K562 (cell line): ENCODE data around the gene ACTR3C. TPM values are rescaled to one million over a fixed set of nuclear protein-coding genes. Genes with fewer than 3 reads are reported as not detected.

Experiments
- CEBPG ChIP-seq, 3 experiments: fragments of 200-800 bp in 1 of 3; sonication (Bioruptor generic) in 1 of 3; sonication (generic) in 1 of 3; formaldehyde crosslinking in 1 of 3; IDR thresholded peaks in 2 of 3; conservative IDR thresholded peaks in 1 of 3; 2 replicates each; pipeline versions ENCODE4 v1.6.1 to v1.8.0; 2016 to 2022; ENCODE audit warnings: missing compliant biosample characterization in 2 of 3, missing genetic modification characterization in 2 of 3, mild to moderate bottlenecking in 1 of 3, missing genetic modification reagents in 1 of 3
- CHD1 ChIP-seq: fragments of 200-600 bp; sonication (generic); IDR thresholded peaks from one replicate; pipeline ENCODE4 v1.6.1; 2012; ENCODE audit warnings: mild to moderate bottlenecking, moderate library complexity, low read length, inconsistent platforms
- E4F1 ChIP-seq: fragments of 250-450 bp; sonication (Bioruptor Pico); IDR thresholded peaks from 2 replicates; pipeline ENCODE4 v1.5.0; 2021; ENCODE audit warnings: mild to moderate bottlenecking, borderline replicate concordance
- HOMEZ ChIP-seq: fragments of 250-450 bp; sonication (Bioruptor Pico); IDR thresholded peaks from 2 replicates; pipeline ENCODE4 v1.4.0; 2020; ENCODE audit warnings: mild to moderate bottlenecking, moderate library complexity
- IRF9 ChIP-seq: fragments of 450-650 bp; IDR thresholded peaks from 2 replicates; pipeline ENCODE4 v1.6.1; 2016; ENCODE audit warnings: missing biosample characterization, missing genetic modification characterization
- KDM5B ChIP-seq: fragments of 200-600 bp; sonication (generic); IDR thresholded peaks from 2 replicates; pipeline ENCODE4 v1.6.1; 2012; ENCODE audit warnings: low read depth, mild to moderate bottlenecking, moderate library complexity, low read length, control low read depth, inconsistent platforms; ENCODE audit not compliant: insufficient replicate concordance
- MAFF ChIP-seq: IDR thresholded peaks from 2 replicates; pipeline ENCODE4 v1.6.1; 2012; ENCODE audit warnings: low read length, improper control_type of control experiment
- MXI1 ChIP-seq: IDR thresholded peaks from 2 replicates; pipeline ENCODE4 v1.6.1; 2011; ENCODE audit warnings: low read depth, mild to moderate bottlenecking, improper control_type of control experiment, low read length
- NFE2 ChIP-seq: IDR thresholded peaks from 2 replicates; pipeline ENCODE4 v1.6.1; 2014; ENCODE audit warnings: antibody characterized with exemption, low read depth
- NFE2L1 ChIP-seq: fragments of 450-650 bp; IDR thresholded peaks from 2 replicates; pipeline ENCODE4 v1.6.1; 2016; ENCODE audit warnings: missing genetic modification characterization, low read depth, mild to moderate bottlenecking, missing compliant biosample characterization, moderate library complexity, borderline replicate concordance
- NFXL1 ChIP-seq: fragments of 450-650 bp; formaldehyde crosslinking; IDR thresholded peaks from 2 replicates; pipeline ENCODE4 v1.4.0; 2021; ENCODE audit warnings: mild to moderate bottlenecking
- NUFIP1 ChIP-seq: fragments of 450-650 bp; IDR thresholded peaks from 2 replicates; pipeline ENCODE4 v1.6.1; 2018; ENCODE audit not compliant: partially characterized antibody
- POLR2AphosphoS2 ChIP-seq: IDR thresholded peaks from 2 replicates; pipeline ENCODE4 v1.6.1; 2012; ENCODE audit warnings: low read length, improper control_type of control experiment
- PYGO2 ChIP-seq: fragments of 450-650 bp; IDR thresholded peaks from 2 replicates; pipeline ENCODE4 v1.6.1; 2016; ENCODE audit warnings: mild to moderate bottlenecking, missing genetic modification characterization, moderate library complexity, missing compliant biosample characterization
- SAFB2 ChIP-seq: fragments of 200-400 bp; formaldehyde crosslinking; IDR thresholded peaks from 2 replicates; pipeline ENCODE4 v1.6.1; 2018; ENCODE audit warnings: borderline replicate concordance, low read length, low read depth, moderate library complexity; ENCODE audit not compliant: severe bottlenecking
- SIX5 ChIP-seq, 2 experiments: IDR thresholded peaks; 2 replicates each; pipeline ENCODE4 v1.6.1; 2011; ENCODE audit warnings: low read length in 2 of 2, borderline replicate concordance in 1 of 2, low read depth in 1 of 2, mild to moderate bottlenecking in 1 of 2, moderate library complexity in 1 of 2; ENCODE audit not compliant: insufficient read depth in 1 of 2
- SMAD1 ChIP-seq: fragments of 150-350 bp; IDR thresholded peaks from 2 replicates; pipeline ENCODE4 v1.6.1; 2014; ENCODE audit warnings: low read length, low read depth; ENCODE audit not compliant: partially characterized antibody
- SP2 ChIP-seq: IDR thresholded peaks from 2 replicates; pipeline ENCODE4 v1.6.1; 2011; ENCODE audit warnings: mild to moderate bottlenecking, low read depth, low read length, moderate library complexity; ENCODE audit not compliant: poor library complexity, severe bottlenecking; ENCODE audit errors: extremely low read depth
- STAT5B ChIP-seq: fragments of 250-450 bp; sonication (Bioruptor Pico); IDR thresholded peaks from 2 replicates; pipeline ENCODE4 v1.8.0; 2021; ENCODE audit warnings: mild to moderate bottlenecking, inconsistent platforms
- ZEB2 ChIP-seq: fragments of 450-650 bp; IDR thresholded peaks from 2 replicates; pipeline ENCODE4 v1.6.1; 2016
- ZNF316 ChIP-seq: fragments of 450-650 bp; IDR thresholded peaks from 2 replicates; pipeline ENCODE4 v1.6.1; 2016
- ZNF77 ChIP-seq: fragments of 250-450 bp; sonication (Bioruptor Pico); IDR thresholded peaks from 2 replicates; pipeline ENCODE4 v1.5.0; 2020
- polyA plus RNA-seq, 8 experiments: library from polyadenylated mRNA; depleted of rRNA in 4 of 8; stranded (reverse) in 5 of 8; unstranded in 3 of 8; fragments of >200 nt; fragmentation: Nextera tagmentation in 2 of 8; fragmentation: Illumina TruSeq in 1 of 8; extraction: Ambion mirVana in 2 of 8; extraction: Trizol in 1 of 8; gene quantifications; 2 replicates each; pipeline versions ENCODE4 v1.2.1 to v1.2.3, GENCODE V29; 2011 to 2014; ENCODE audit warnings: inconsistent platforms in 1 of 8, missing spikeins in 1 of 8
- total RNA-seq, 7 experiments: library from RNA; depleted of rRNA in 6 of 7; stranded (reverse); fragments of >200 nt in 6 of 7; fragmentation: Illumina TruSeq in 2 of 7; extraction: Trizol in 2 of 7; gene quantifications; 2 replicates each; pipeline versions ENCODE4 v1.2.1 to v1.2.3, GENCODE V29; 2011 to 2021; ENCODE audit warnings: low replicate concordance in 1 of 7

Gene ACTR3C
- total and polyA plus RNA-seq, 9 of the 15 experiments (the other 6 are each of a cell fraction or from before 2014, with no cell fraction given) = 9.0 to 35.4 (median 13.3) TPM

- TF ChIP-seq SAFB2 (no peak), KDM5B (peak; percentile 81), CEBPG (CRISPR knock-in tag; IDR thresholded peaks at IDR 0.05) (no peak; the same call in 1 of the 2 replicates), CEBPG (tag; conservative IDR thresholded peaks at IDR 0.05 in 1 of 2, IDR thresholded peaks at IDR 0.05 in 1 of 2) (0 out of 4 replicates have a peak, but pooled peaks of 1 of the 2 experiments have one; percentile 6), MXI1 (0 out of 2 replicates have a peak, but pooled peaks have one; percentile 34), ZNF77 (CRISPR knock-in tag) (no peak), NFE2 (0 out of 2 replicates have a peak, but pooled peaks have one; percentile 1), POLR2AphosphoS2 (peak; percentile 42; the same call in 1 of the 2 replicates), SIX5 (IDR thresholded peaks at IDR 0.05; ENCODE audit: borderline replicate concordance in 1 of 2, insufficient read depth in 1 of 2, low read depth in 1 of 2, low read length in 2 of 2) (peak in 1 of 2 experiments; percentile 53; a peak in 1 of 4 replicates), HOMEZ (peak; percentile 78; the same call in 1 of the 2 replicates), SMAD1 (no peak), ZNF316 (peak; percentile 11; the same call in 1 of the 2 replicates), MAFF (no peak; the same call in 1 of the 2 replicates), IRF9 (peak; percentile 83; the same call in 1 of the 2 replicates), PYGO2 (tag) (peak; percentile 86), NFE2L1 (tag) (peak; percentile 36; the same call in 1 of the 2 replicates), STAT5B (CRISPR knock-in tag) (no peak), SP2 (no peak), NFXL1 (CRISPR knock-in tag) (peak; percentile 85), CHD1 (no peak), E4F1 (CRISPR knock-in tag) (peak; percentile 3; the same call in 1 of the 2 replicates), NUFIP1 (peak; percentile 26), ZEB2 (no peak)
These were observed 1.1 kb downstream of the ACTR3C start (continued) for GRCh38 chr7:150322114-150322832.
